HCT116 (cell line): ENCODE results near the gene SUN5. TPM values are rescaled to one million over a fixed set of nuclear protein-coding genes. Genes with fewer than 3 reads are reported as not detected.

Experiments
- ATAC-seq: fragments of 200-7000 bp; cut with Tn5 transposase; 2 replicates; pipeline ENCODE4 v1.9.1; 2020; ENCODE audit warnings: mild to moderate bottlenecking, moderate library complexity
- BruUV-seq: library from RNA; stranded (reverse); fragments of 400-500 nt; replicated peaks from 2 replicates; lab custom pipeline; 2021; lab: Mats Ljungman, UMichigan
- CTCF ChIA-PET: fragments of 300-600 bp; sonication (Branson Sonifier 250); formaldehyde crosslinking; loops from one replicate; lab custom pipeline; 2021; ENCODE audit warnings: antibody characterized with exemption; lab: Charles Lee
- POLR2A ChIA-PET: fragments of 300-600, 350-600 bp; sonication (Branson Sonifier 250); formaldehyde crosslinking; loops from one replicate; lab custom pipeline; 2021; ENCODE audit warnings: antibody characterized with exemption; lab: Charles Lee
- RAD21 ChIA-PET, 2 experiments: fragments of 300-600 bp; sonication (Branson Sonifier 250); formaldehyde crosslinking; loops; one replicate each; lab custom pipeline; 2023; ENCODE audit warnings: low total read pairs in 2 of 2; ENCODE audit not compliant: uncharacterized antibody in 2 of 2, unreplicated experiment in 2 of 2, low non-redundant PET in 1 of 2; lab: Charles Lee
- DNase-seq: peaks from one replicate; pipeline ENCODE4 v3.0.0-alpha.2; 2010; ENCODE audit warnings: low read depth, low spot score
- H2AFZ ChIP-seq: fragments of 200-600 bp; shearing (Covaris generic), sonication (generic); 2 replicates; pipeline ENCODE4 v1.6.1; 2017; ENCODE audit warnings: low read depth, mixed run types, mixed read lengths, antibody characterized with exemption, low read length; ENCODE audit not compliant: poor library complexity, severe bottlenecking
- H3K27ac ChIP-seq: 2 replicates; pipeline ENCODE4 v1.5.1; 2012; ENCODE audit warnings: low read depth, low read length
- H3K27me3 ChIP-seq: fragments of 200-600 bp; sonication (generic); 2 replicates; pipeline ENCODE4 v1.6.1; 2016; ENCODE audit warnings: mixed run types, low read length, mixed read lengths; ENCODE audit not compliant: insufficient read depth
- H3K36me3 ChIP-seq, 2 experiments: fragments of 200-500 bp in 1 of 2; fragments of 200-600 bp in 1 of 2; sonication (Bioruptor generic) in 1 of 2; sonication (generic) in 1 of 2; 2 replicates each; pipeline versions ENCODE4 v1.5.1 to v1.6.1; 2014 to 2016; ENCODE audit warnings: low read length in 2 of 2, inconsistent platforms in 1 of 2, mixed read lengths in 1 of 2, mixed run types in 1 of 2; ENCODE audit not compliant: insufficient read depth in 2 of 2, control insufficient read depth in 1 of 2
- H3K4me1 ChIP-seq, 2 experiments: fragments of 200-600 bp in 1 of 2; sonication (generic) in 1 of 2; 2 replicates each; pipeline versions ENCODE4 v1.5.1 to v1.6.1; 2012 to 2017; ENCODE audit warnings: low read length in 2 of 2, inconsistent platforms in 1 of 2, mild to moderate bottlenecking in 1 of 2, mixed read lengths in 1 of 2, mixed run types in 1 of 2, moderate library complexity in 1 of 2; ENCODE audit not compliant: insufficient read depth in 2 of 2, control insufficient read depth in 1 of 2
- H3K4me2 ChIP-seq: fragments of 200-600 bp; sonication (generic); 2 replicates; pipeline ENCODE4 v1.6.1; 2017; ENCODE audit warnings: mixed run types, low read length, mixed read lengths
- H3K4me3 ChIP-seq, 2 experiments: fragments of 200-600 bp in 1 of 2; sonication (generic) in 1 of 2; replicated peaks in 1 of 2; 2 replicates each; pipeline ENCODE4 v1.5.1; 2011 to 2016; ENCODE audit warnings: low read length in 2 of 2, control low read depth in 1 of 2, low read depth in 1 of 2, mild to moderate bottlenecking in 1 of 2, mixed read lengths in 1 of 2, mixed run types in 1 of 2
- H3K79me2 ChIP-seq: fragments of 200-600 bp; sonication (generic); 2 replicates; pipeline ENCODE4 v1.6.1; 2017; ENCODE audit warnings: mild to moderate bottlenecking, mixed run types, low read length, moderate library complexity, mixed read lengths; ENCODE audit not compliant: insufficient read depth
- H3K9ac ChIP-seq: fragments of 200-600 bp; sonication (generic); 2 replicates; pipeline ENCODE4 v1.6.1; 2016; ENCODE audit warnings: low read length, mixed read lengths
- H3K9me2 ChIP-seq: fragments of 200-600 bp; sonication (generic), shearing (Covaris generic); 2 replicates; pipeline ENCODE4 v1.6.1; 2017; ENCODE audit warnings: mixed run types, mild to moderate bottlenecking, moderate library complexity; ENCODE audit not compliant: insufficient read depth
- H3K9me3 ChIP-seq, 2 experiments: fragments of 200-500 bp in 1 of 2; fragments of 200-600 bp in 1 of 2; sonication (Bioruptor generic) in 1 of 2; sonication (generic) in 1 of 2; 2 replicates each; pipeline ENCODE4 v1.6.1; 2014 to 2017; ENCODE audit warnings: low read length in 2 of 2, mixed read lengths in 2 of 2, inconsistent platforms in 1 of 2, low read depth in 1 of 2, mild to moderate bottlenecking in 1 of 2, mixed run types in 1 of 2, moderate library complexity in 1 of 2; ENCODE audit not compliant: control insufficient read depth in 1 of 2, insufficient read depth in 1 of 2
- H4K20me1 ChIP-seq: fragments of 200-600 bp; sonication (generic), shearing (Covaris generic); 2 replicates; pipeline ENCODE4 v1.6.1; 2017; ENCODE audit warnings: mixed run types, mild to moderate bottlenecking, moderate library complexity; ENCODE audit not compliant: insufficient read depth
- CEBPB ChIP-seq: IDR thresholded peaks from 2 replicates; pipeline ENCODE4 v1.6.1; 2012; ENCODE audit warnings: low read depth
- MAX ChIP-seq: IDR thresholded peaks from 2 replicates; pipeline ENCODE4 v1.6.1; 2012
- POLR2A ChIP-seq: IDR thresholded peaks from 2 replicates; pipeline ENCODE4 v1.7.0; 2011; ENCODE audit warnings: borderline replicate concordance; ENCODE audit not compliant: insufficient read depth, insufficient read length; ENCODE audit errors: extremely low read depth
- RAD21 ChIP-seq: IDR thresholded peaks from 2 replicates; pipeline ENCODE4 v1.6.1; 2012; ENCODE audit warnings: low read depth, mild to moderate bottlenecking
- REST ChIP-seq: IDR thresholded peaks from 2 replicates; pipeline ENCODE4 v1.6.1; 2012; ENCODE audit warnings: low read depth
- SIN3A ChIP-seq: IDR thresholded peaks from 2 replicates; pipeline ENCODE4 v1.6.1; 2012; ENCODE audit warnings: low read depth
- SRF ChIP-seq: IDR thresholded peaks from 2 replicates; pipeline ENCODE4 v1.6.1; 2012; ENCODE audit warnings: low read depth
- YY1 ChIP-seq: IDR thresholded peaks from 2 replicates; pipeline ENCODE4 v1.6.1; 2011; ENCODE audit warnings: low read length, low read depth, moderate library complexity, mild to moderate bottlenecking; ENCODE audit not compliant: insufficient replicate concordance; ENCODE audit errors: extremely low read depth
- intact Hi-C: fragments of 100-400 bp; cut with micrococcal nuclease; formaldehyde crosslinking; loops from 2 replicates; pipeline ENCODE4 v1.10.0; 2022
- total RNA-seq: library from RNA; stranded (reverse); gene quantifications from one replicate; pipeline ENCODE4 v1.2.1, GENCODE V29; 2021; ENCODE audit not compliant: unreplicated experiment

Gene SUN5
- total RNA-seq, 1 experiment from 2014 or later: not detected

GRCh38 chr20:33006776-33007375 is 2.6 kb upstream of the SUN5 start:
- TF ChIP-seq MAX: no peak
- TF ChIP-seq REST: no peak
- no peak for TF ChIP-seq SRF
- TF ChIP-seq POLR2A: no peak
- TF ChIP-seq RAD21: no peak
- no peak for TF ChIP-seq SIN3A
- TF ChIP-seq YY1: no peak
- no peak for TF ChIP-seq CEBPB
- ChIA-PET RAD21 (no interaction called here), POLR2A (no interaction called here), CTCF (no interaction called here)
- ATAC-seq: no peak
- Histone ChIP-seq H3K27me3 (no peaks in the 10 kb centered on the region; the same call in 1 of the 2 replicates), H4K20me1 (no peaks in the 10 kb centered on the region), H3K36me3 (no peaks in the 10 kb centered on the region), H3K9ac (no peak overlapping the region), H3K4me2 (no peak overlapping the region), H3K4me1 (no peaks in the 10 kb centered on the region), H3K27ac (no peak overlapping the region), H3K79me2 (no peaks in the 10 kb centered on the region), H3K9me2 (no peaks in the 10 kb centered on the region), H3K4me3 (no peak overlapping the region), H3K9me3 (no peaks in the 10 kb centered on the region), H2AFZ (no peak overlapping the region)
- DNase-seq: no peak
- intact Hi-C loops: no loop called here
- BruUV-seq: no TSS peak
